HG03025 (cell line): Measurements from ENCODE around the gene XIRP2.

ENCODE experiments used
- ATAC-seq: cut with Tn5 transposase; IDR thresholded peaks from one replicate; pipeline ENCODE4 v1.9.1; 2021; ENCODE audit warnings: mild to moderate bottlenecking, moderate library complexity; ENCODE audit not compliant: unreplicated experiment, low FRiP score

Gene XIRP2

DNA sequence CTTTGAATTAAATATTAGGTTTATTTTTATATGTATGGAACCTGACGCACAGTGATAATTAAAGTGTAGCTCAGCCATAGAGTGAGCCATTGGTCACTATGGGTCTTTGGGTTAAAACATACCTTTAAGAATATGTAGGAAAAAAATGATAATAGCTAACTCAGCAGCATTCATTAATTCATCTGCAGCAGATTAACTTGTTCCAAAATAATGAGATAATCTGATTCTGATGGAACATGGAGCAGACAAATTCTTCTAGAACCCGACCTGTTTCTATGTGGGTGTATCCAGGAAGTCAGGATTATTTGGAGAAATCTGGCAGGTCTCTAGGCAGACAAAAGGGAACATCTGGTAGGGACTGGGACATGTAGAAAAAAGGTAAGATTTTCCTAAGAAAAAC, at the start of gene XIRP2:
Gene XIRP2 (plus strand): TSS at position 301 of the 400 bp plus-strand sequence. CDS start 15,003 bp downstream, outside the sequence.
- ATAC-seq: no peak

DNA sequence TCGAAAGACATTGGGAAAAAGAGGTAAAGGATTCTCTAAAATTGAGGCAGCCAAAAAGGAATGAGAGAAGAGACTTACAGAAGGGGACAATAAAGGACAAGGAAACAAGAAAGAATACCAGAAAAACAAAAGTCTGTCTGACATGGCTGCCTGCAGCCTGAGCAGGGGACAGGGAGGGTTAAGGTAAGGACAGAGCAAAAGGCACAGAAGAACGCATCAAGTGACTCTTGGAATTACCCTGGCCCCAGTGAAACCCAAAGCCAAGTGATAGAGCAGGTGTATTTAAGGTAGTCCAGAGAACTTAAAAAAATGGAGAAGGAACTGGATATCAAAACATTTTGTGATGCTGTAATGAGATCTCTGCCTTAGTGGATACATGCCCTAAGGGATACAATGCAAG, 47.1 kb upstream of the XIRP2 start:
- no peak for ATAC-seq

DNA sequence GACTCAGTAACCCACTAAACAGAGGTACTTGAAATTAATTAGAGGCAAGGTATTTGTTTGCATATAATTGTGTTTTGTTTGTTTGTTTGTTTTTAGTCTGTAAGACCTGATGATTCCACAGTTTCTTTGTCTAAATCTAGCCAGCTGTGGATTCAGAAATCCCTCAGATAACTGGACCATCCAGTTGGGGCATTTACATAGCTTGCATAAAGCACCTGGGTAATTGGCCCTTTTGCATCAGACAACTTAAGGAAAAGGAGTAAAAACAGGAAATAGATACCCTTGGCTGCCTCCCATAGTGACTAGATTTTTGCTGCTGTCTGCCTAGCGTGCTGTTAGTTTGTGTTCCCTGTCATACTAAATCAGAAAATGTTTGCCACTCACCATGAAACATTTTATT, 46.6 kb upstream of the XIRP2 start:
- no peak for ATAC-seq

- no peak for ATAC-seq
Measured at GRCh38 chr2:166844111-166844510, 44.2 kb upstream of the XIRP2 start.

DNA sequence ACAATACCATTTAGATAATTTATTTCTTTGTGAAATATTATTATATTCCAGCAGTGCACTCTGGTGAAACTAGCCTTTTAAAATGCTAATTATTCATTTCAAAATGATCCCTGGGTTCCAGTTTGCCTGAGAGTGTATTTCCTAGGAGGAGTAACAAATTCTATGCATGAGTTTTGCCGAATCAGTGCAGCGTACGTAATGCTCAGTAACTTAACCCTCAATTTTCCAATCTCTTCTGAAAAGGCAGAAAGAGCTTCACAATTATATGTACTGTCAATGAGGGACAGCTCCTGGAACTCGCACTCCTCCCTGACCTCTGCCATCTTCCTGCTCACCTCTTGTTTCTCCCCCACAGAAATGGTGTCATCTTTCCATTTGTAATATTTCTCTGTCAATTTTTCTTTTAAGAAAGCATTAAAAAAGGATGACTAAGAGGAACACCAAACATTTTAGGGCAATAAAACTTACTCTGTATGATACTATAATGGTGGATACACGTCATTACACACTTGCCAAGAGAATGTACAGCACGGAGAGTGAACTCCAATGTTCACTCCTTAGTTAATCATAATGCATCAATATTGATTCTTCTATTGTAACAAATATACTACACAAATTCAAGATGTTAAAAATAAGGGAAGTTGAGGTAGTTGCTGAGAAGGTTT, 25.7 kb upstream of the XIRP2 start:
- no peak for ATAC-seq

GRCh38 chr2:166867874-166868514, 20.3 kb upstream of the XIRP2 start:
- ATAC-seq: no peak

GRCh38 chr2:166870346-166870745, 17.9 kb upstream of the XIRP2 start:
- no peak for ATAC-seq

DNA sequence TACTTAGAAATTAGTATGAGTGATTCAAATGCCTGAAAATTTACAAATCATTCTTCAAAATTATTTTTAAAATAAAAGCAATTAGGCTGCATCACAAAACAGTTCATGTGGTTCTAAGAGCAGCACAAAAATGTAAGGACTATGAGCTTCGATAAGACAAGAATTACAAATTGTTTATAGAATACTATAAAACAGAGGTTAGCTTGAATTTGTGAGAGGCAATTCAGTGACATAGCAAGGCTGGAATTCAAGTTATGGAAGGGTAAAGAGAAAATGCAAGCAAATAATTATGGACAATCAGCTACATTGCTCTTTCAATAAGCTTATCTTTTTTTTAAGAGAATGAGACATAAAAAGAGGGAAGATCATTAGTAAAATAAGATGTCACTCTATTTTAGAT, 7.1 kb upstream of the XIRP2 start:
- no peak for ATAC-seq

DNA sequence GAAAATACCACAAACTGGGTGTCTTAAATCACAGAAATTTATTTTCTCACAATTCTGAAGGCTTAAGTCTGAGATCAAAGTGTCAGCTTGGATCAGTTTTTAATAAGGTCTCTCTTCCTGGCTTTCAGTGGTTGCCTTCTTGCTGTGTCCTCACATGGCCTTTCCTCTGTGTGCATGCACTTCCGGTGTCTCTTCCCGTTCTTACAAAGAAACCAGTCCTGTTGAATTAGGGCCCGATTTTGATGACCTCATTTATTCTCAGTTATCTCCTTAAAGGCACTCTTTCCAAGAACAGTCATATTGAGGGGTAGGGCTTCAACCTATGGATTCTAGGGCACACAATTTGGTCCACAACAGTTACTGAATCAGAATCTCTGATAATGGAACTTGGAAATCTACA, 5.4 kb upstream of the XIRP2 start:
- no peak for ATAC-seq

- no peak for ATAC-seq
Measured at GRCh38 chr2:166891727-166892126, 3.4 kb downstream of the XIRP2 start.

DNA sequence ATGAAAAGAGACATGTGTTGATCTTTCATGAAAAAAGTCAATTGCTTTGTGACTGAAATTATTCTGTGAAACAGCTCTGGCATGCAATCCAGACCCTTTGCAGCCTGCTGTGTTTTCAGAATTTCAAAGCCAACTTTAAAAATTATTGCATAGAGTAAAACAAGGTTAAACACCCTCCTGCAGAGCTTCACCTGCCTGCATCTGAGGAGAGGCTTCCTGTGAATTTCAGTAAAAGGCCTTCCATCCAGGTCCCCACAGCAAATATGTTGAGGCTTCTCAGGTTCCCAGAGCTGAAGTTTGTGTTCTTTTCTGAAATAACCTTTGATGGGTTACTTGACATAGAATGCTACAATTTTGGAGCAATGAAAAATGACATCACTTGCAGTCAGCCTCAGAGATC, 4.1 kb downstream of the XIRP2 start:
- no peak for ATAC-seq

GRCh38 chr2:166895243-166895642, 7.0 kb downstream of the XIRP2 start:
- no peak for ATAC-seq

GRCh38 chr2:166897666-166898065, 9.4 kb downstream of the XIRP2 start:
- ATAC-seq: no peak

DNA sequence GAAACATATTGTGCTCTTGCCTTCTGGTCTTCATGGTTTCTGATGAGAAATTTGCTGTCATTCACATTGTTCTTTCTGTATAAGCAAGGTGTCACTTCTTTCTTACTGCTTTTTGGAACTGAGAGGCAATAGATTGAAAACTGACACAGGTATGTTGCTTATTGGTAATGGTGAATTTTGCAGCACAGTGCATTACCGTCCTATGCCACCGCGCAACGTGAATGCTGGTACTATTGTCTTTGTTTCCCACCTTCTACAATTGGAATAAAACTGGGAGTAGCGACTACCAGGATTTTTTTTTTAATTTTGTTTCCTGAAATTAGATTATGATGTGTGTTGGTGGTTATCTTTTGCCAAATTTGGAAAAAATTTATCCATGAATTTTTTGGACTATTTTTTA, 11.4 kb downstream of the XIRP2 start:
- ATAC-seq: no peak

DNA sequence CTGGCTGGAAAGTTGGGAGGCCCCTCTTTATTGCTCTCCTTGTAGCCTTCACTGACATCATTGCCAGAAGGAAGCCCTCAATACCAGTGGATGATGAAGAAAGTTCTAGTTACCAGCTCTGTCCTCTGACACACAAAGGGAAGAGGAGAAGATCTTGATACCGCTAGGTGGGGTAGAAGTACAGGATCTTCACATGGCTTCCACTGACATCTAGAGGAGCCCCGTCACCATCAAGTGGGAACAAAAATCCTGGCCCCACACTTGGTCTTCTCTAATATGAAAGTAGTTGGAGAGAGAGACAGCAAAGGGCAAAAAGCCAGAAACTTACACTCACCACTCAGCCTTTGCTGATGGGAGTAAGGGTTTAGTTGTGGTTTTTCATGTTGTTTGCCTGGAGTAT, 12.4 kb downstream of the XIRP2 start:
- no peak for ATAC-seq

DNA sequence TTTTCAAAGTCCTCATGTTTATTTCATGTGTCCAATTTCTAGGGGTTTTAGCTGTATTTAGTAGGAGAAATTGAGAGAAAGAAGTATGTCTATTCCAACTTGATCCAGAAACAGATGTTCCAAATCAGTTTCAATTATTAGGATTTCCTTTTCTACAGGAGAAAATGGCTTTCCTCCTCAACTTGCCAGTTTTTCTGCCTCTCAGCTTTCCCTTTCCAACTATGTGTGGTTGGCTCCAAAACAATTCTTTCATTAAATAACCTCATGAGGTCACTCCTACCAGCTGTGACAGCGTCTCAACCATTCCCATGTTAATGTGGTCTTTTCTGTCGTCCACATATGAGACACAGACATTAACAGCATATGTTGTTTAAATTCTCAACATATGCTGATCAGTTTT, 13.1 kb downstream of the XIRP2 start:
- ATAC-seq: no peak

- ATAC-seq: no peak
Measured at GRCh38 chr2:166916987-166917386, 28.7 kb downstream of the XIRP2 start.

GRCh38 chr2:166917415-166917814, 29.1 kb downstream of the XIRP2 start:
- ATAC-seq: no peak

GRCh38 chr2:166921261-166921896, 33.1 kb downstream of the XIRP2 start:
- ATAC-seq: no peak

DNA sequence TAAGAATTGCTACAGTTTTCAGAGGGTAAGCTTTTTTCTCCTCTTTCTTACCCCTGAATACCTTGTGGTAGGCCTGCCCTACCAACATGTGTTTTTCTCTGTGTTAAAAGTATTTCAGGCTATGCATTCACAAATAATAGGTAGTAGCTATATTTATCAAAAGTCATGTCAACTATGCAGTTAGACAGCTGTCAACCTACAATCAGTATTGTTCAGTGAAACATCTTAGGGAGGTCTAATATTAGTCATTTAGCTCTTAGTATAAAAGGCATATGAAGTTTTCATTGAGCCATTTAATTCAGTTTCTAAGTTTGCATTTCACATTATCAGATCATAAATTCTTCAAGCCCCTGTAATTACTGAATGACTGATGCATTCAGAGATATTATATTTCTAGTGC, 36.7 kb downstream of the XIRP2 start:
- ATAC-seq: no peak

DNA sequence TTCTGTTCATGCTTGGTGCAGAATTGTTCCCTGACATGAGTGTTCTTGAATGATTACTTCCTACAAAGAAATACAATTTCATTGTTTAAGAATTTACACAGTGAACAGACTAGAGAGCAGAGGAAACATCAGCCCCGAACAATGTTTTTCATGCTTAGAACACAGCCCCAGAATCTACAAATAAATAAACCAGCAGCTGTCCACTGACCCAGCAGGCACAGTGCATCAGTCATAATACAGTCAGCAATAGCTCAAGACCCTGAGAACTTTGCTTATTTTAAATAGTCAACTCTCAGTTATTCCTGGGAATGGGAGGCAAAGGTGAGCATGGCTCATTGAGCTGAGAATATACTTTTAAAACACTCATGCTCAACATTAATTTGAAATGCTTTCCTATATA, 38.4 kb downstream of the XIRP2 start:
- ATAC-seq: no peak

DNA sequence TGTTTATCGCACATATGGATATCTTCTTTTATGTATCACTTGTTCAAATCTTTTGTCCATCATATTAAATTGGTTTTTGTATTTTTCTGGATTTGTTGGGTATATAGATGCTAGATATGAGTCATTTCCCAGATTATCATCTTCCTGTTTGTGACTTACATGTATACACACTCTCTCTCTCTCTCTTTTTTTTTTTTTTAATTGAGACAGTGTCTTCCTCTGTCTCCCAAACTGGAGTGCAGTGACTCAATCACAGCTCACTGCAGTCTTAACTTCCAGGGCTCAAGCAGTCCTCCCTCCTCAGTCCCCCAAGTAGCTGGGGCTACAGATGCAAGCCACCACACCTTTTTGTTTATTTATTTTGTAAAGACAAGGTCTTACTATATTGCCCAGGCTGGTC, 43.8 kb downstream of the XIRP2 start:
- ATAC-seq: no peak
